Adrenal gland (tissue), 5 donors: Measurements from ENCODE around the gene TBC1D21.

Experiments used
- POLR2A ChIP-seq, 2 donors: fragments of 450-650 bp; IDR thresholded peaks; one replicate each; pipeline ENCODE4 v1.6.1; 2017; ENCODE audit warnings: antibody characterized with exemption in 2 of 2, mild to moderate bottlenecking in 2 of 2, moderate library complexity in 1 of 2
- TF ChIP-seq, protein P1 (sequence below), 6 experiments: fragments of 450-650 bp in 4 of 6; fragments of 200-600 bp in 2 of 6; sonication (generic) in 1 of 6; IDR thresholded peaks; 1 replicate in 5 of 6; 2 replicates in 1 of 6; pipeline versions ENCODE4 v1.5.1 to v1.8.0; 2016 to 2021; ENCODE audit warnings: antibody characterized with exemption in 6 of 6, mild to moderate bottlenecking in 2 of 6, moderate library complexity in 1 of 6
- donor health status: DM: no; HTN: no; CAD: no.

DNA sequence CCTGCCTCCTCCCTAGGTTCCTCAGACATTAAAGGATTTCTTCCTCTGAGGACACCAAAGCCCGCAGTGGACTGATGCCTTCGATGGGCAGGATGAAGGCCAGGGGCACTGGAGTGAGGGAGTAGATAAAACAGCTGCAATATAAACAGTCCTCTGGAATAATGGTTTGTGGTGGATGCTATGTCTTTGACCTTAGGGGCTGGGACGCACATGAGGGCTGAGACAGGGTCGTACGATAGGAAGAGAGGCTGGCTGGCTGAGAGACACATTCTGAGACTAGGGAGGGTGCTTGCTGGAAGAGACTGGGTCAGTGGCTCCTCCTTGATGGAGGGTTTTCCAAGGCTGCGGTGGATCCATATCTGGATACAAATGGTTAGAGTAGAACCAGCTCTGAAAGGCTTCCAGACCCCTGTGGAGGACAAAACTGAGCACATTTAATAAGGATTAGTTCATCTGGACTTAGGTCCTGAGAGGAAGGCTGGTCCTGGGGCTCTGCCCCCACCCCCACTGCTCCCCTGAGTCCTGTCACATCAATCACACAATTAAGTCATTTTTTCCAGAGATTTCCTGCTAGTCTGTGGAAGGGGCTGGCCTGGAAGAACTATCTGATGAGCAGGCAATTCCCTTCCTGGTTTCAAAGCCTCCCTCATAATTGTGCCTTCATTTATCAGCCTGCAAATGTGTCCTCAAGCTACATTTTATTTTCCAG lies 15.8 kb downstream of the TBC1D21 start:
- TF ChIP-seq, protein P1, sequence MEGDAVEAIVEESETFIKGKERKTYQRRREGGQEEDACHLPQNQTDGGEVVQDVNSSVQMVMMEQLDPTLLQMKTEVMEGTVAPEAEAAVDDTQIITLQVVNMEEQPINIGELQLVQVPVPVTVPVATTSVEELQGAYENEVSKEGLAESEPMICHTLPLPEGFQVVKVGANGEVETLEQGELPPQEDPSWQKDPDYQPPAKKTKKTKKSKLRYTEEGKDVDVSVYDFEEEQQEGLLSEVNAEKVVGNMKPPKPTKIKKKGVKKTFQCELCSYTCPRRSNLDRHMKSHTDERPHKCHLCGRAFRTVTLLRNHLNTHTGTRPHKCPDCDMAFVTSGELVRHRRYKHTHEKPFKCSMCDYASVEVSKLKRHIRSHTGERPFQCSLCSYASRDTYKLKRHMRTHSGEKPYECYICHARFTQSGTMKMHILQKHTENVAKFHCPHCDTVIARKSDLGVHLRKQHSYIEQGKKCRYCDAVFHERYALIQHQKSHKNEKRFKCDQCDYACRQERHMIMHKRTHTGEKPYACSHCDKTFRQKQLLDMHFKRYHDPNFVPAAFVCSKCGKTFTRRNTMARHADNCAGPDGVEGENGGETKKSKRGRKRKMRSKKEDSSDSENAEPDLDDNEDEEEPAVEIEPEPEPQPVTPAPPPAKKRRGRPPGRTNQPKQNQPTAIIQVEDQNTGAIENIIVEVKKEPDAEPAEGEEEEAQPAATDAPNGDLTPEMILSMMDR (IDR thresholded peaks at IDR 0.05): no peak
- TF ChIP-seq POLR2A (IDR thresholded peaks at IDR 0.05): no peak
